ENCODE results near the gene ZNF568.

The ZNF568 gene

GRCh38 chr19:37045140-37045539, 129.0 kb downstream of the ZNF568 start:
- TF ChIP-seq FOXP2 (optimal IDR thresholded peaks at IDR 0.05; ENCODE audit: borderline replicate concordance, extremely low read depth, extremely low read length, insufficient read depth) (no peak), POLR2AphosphoS5 (IDR thresholded peaks at IDR 0.05; ENCODE audit: low read depth, low read length) (no peak), REST (IDR thresholded peaks at IDR 0.05; ENCODE audit: insufficient read depth in 1 of 2, low read depth in 2 of 2, low read length in 2 of 2) (no peak), SIN3A (IDR thresholded peaks at IDR 0.05; ENCODE audit: borderline replicate concordance, insufficient read depth, low read length) (no peak), TAF1 (IDR thresholded peaks at IDR 0.05; ENCODE audit: borderline replicate concordance, insufficient read depth, low read length) (no peak)
